Measurements from ENCODE around the gene RAB24.

DNA sequence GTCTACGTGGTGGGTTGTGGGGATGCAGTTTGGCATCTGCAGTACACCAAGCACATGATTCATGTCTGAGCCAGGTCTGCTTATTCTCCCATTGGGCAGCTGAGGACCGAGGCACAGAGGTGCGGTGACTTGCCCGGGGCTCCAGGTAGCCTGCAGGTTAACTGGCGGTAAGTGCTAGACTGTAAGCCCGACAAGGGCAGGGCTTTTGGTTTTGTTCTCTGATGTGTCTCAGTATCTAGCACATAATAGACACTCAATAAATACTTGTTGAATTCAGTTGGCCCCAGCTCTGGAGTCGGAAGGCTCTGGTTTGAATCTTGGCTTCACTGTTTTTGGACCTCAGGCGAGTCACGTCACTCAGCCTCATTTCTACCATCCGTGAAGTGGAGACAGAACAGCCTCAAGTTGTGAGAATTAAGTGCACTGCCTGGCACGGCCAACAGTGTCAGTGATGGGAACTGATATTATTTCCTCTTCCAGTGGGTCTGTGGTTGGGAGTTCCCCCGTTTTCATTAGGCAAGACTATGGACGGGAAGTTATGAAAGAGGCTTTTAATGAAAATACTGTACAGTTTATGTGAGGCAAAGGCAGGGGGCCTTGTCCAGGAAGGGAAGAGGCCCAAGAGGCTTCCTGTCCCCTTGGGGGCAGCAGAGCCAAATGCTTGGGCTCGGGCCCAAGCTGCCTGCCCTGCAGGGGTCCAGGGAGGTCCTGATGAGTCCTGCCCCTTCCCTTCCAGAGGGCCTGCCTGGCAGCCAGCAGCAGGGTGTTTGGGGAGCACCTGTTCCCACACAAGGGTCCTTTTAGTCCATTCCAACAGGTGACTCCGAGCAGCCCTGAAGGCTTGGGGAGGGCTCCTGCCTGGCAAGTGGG is 3.4 kb upstream of the RAB24 start:
- TF ChIP-seq, protein P1, sequence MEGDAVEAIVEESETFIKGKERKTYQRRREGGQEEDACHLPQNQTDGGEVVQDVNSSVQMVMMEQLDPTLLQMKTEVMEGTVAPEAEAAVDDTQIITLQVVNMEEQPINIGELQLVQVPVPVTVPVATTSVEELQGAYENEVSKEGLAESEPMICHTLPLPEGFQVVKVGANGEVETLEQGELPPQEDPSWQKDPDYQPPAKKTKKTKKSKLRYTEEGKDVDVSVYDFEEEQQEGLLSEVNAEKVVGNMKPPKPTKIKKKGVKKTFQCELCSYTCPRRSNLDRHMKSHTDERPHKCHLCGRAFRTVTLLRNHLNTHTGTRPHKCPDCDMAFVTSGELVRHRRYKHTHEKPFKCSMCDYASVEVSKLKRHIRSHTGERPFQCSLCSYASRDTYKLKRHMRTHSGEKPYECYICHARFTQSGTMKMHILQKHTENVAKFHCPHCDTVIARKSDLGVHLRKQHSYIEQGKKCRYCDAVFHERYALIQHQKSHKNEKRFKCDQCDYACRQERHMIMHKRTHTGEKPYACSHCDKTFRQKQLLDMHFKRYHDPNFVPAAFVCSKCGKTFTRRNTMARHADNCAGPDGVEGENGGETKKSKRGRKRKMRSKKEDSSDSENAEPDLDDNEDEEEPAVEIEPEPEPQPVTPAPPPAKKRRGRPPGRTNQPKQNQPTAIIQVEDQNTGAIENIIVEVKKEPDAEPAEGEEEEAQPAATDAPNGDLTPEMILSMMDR (conservative IDR thresholded peaks at IDR 0.05; ENCODE audit: low read depth in 2 of 2), result peak; percentile 30 to 53
- no peak for TF ChIP-seq POLR2AphosphoS5 (IDR thresholded peaks at IDR 0.05; ENCODE audit: low read depth)
- TF ChIP-seq, protein P2, sequence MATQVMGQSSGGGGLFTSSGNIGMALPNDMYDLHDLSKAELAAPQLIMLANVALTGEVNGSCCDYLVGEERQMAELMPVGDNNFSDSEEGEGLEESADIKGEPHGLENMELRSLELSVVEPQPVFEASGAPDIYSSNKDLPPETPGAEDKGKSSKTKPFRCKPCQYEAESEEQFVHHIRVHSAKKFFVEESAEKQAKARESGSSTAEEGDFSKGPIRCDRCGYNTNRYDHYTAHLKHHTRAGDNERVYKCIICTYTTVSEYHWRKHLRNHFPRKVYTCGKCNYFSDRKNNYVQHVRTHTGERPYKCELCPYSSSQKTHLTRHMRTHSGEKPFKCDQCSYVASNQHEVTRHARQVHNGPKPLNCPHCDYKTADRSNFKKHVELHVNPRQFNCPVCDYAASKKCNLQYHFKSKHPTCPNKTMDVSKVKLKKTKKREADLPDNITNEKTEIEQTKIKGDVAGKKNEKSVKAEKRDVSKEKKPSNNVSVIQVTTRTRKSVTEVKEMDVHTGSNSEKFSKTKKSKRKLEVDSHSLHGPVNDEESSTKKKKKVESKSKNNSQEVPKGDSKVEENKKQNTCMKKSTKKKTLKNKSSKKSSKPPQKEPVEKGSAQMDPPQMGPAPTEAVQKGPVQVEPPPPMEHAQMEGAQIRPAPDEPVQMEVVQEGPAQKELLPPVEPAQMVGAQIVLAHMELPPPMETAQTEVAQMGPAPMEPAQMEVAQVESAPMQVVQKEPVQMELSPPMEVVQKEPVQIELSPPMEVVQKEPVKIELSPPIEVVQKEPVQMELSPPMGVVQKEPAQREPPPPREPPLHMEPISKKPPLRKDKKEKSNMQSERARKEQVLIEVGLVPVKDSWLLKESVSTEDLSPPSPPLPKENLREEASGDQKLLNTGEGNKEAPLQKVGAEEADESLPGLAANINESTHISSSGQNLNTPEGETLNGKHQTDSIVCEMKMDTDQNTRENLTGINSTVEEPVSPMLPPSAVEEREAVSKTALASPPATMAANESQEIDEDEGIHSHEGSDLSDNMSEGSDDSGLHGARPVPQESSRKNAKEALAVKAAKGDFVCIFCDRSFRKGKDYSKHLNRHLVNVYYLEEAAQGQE (IDR thresholded peaks at IDR 0.05; ENCODE audit: unreplicated experiment), result no peak
- no peak for TF ChIP-seq EZH2 (IDR thresholded peaks at IDR 0.05; ENCODE audit: low read depth, unreplicated experiment)
- TF ChIP-seq, protein P3, sequence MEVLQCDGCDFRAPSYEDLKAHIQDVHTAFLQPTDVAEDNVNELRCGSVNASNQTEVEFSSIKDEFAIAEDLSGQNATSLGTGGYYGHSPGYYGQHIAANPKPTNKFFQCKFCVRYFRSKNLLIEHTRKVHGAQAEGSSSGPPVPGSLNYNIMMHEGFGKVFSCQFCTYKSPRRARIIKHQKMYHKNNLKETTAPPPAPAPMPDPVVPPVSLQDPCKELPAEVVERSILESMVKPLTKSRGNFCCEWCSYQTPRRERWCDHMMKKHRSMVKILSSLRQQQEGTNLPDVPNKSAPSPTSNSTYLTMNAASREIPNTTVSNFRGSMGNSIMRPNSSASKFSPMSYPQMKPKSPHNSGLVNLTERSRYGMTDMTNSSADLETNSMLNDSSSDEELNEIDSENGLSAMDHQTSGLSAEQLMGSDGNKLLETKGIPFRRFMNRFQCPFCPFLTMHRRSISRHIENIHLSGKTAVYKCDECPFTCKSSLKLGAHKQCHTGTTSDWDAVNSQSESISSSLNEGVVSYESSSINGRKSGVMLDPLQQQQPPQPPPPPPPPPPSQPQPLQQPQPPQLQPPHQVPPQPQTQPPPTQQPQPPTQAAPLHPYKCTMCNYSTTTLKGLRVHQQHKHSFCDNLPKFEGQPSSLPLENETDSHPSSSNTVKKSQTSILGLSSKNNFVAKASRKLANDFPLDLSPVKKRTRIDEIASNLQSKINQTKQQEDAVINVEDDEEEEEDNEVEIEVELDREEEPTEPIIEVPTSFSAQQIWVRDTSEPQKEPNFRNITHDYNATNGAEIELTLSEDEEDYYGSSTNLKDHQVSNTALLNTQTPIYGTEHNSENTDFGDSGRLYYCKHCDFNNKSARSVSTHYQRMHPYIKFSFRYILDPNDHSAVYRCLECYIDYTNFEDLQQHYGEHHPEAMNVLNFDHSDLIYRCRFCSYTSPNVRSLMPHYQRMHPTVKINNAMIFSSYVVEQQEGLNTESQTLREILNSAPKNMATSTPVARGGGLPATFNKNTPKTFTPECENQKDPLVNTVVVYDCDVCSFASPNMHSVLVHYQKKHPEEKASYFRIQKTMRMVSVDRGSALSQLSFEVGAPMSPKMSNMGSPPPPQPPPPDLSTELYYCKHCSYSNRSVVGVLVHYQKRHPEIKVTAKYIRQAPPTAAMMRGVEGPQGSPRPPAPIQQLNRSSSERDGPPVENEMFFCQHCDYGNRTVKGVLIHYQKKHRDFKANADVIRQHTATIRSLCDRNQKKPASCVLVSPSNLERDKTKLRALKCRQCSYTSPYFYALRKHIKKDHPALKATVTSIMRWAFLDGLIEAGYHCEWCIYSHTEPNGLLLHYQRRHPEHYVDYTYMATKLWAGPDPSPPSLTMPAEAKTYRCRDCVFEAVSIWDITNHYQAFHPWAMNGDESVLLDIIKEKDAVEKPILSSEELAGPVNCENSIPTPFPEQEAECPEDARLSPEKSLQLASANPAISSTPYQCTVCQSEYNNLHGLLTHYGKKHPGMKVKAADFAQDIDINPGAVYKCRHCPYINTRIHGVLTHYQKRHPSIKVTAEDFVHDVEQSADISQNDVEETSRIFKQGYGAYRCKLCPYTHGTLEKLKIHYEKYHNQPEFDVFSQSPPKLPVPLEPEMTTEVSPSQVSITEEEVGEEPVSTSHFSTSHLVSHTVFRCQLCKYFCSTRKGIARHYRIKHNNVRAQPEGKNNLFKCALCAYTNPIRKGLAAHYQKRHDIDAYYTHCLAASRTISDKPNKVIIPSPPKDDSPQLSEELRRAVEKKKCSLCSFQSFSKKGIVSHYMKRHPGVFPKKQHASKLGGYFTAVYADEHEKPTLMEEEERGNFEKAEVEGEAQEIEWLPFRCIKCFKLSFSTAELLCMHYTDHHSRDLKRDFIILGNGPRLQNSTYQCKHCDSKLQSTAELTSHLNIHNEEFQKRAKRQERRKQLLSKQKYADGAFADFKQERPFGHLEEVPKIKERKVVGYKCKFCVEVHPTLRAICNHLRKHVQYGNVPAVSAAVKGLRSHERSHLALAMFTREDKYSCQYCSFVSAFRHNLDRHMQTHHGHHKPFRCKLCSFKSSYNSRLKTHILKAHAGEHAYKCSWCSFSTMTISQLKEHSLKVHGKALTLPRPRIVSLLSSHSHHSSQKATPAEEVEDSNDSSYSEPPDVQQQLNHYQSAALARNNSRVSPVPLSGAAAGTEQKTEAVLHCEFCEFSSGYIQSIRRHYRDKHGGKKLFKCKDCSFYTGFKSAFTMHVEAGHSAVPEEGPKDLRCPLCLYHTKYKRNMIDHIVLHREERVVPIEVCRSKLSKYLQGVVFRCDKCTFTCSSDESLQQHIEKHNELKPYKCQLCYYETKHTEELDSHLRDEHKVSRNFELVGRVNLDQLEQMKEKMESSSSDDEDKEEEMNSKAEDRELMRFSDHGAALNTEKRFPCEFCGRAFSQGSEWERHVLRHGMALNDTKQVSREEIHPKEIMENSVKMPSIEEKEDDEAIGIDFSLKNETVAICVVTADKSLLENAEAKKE (CRISPR knock-in tag; IDR thresholded peaks at IDR 0.05), result no peak
- no peak for TF ChIP-seq CREB1 (CRISPR knock-in tag; IDR thresholded peaks at IDR 0.05; ENCODE audit: low read depth)
- TF ChIP-seq, protein P4, sequence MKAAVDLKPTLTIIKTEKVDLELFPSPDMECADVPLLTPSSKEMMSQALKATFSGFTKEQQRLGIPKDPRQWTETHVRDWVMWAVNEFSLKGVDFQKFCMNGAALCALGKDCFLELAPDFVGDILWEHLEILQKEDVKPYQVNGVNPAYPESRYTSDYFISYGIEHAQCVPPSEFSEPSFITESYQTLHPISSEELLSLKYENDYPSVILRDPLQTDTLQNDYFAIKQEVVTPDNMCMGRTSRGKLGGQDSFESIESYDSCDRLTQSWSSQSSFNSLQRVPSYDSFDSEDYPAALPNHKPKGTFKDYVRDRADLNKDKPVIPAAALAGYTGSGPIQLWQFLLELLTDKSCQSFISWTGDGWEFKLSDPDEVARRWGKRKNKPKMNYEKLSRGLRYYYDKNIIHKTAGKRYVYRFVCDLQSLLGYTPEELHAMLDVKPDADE (IDR thresholded peaks at IDR 0.05), result no peak

Data from GM23338 (cell line).